ENCODE results near the gene TRDMT1. TPM values are rescaled to one million over a fixed set of nuclear protein-coding genes. Genes with fewer than 3 reads are reported as not detected.
A peak's percentile ranks its signal among the peaks of the same experiment; 100 is the strongest.

The TRDMT1 gene
- total RNA-seq, 1 donor: 19.1 TPM

DNA sequence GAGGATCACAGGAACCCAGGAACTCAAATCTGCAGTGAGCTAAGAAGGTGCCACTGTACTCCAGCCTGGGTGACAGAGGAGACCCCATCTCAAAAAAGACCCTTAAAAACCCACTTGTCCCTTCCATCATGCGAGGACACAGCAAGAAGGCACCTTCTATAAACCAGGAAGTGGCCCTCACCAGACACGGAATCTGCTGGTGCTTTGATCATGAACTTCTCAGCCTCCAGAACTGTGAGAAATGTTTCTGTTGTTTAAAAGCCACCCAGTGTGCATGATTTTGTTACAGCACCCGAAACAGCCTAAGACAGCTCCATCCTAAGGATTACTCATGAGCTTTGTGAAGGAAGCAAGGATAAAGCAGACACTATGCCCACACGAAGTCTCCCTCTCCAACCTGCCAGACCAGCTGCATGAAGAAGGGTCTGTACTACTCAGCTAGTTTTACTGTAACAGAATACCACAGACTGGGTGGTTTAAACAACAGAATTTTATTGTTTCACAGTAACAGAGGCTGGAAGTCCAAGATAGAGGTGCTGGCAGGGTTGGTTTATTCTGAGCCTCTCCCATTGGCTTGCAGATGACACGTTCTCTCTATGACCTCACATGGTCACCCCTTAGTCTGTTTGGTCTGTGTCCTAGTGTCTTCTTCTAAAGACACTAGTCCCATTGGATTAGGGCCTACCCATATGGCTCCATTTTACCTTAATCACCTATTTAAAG, 40.3 kb upstream of the TRDMT1 start:
- no peak for TF ChIP-seq CTCF (IDR thresholded peaks at IDR 0.05; ENCODE audit: insufficient read depth, low read length)
- DNase-seq (ENCODE audit: low read depth): no peak

GRCh38 chr10:17240616-17241015, 39.1 kb upstream of the TRDMT1 start:
- no peak for TF ChIP-seq CTCF (IDR thresholded peaks at IDR 0.05; ENCODE audit: insufficient read depth, low read length)
- DNase-seq (ENCODE audit: low read depth): no peak
- no peak overlapping the region for H3K4me3 ChIP-seq (ENCODE audit: low read depth, low read length)

More for the DNA sequence above, 40.3 kb upstream of the TRDMT1 start:
- H3K4me3 ChIP-seq (ENCODE audit: low read depth, low read length): no peak overlapping the region

DNA sequence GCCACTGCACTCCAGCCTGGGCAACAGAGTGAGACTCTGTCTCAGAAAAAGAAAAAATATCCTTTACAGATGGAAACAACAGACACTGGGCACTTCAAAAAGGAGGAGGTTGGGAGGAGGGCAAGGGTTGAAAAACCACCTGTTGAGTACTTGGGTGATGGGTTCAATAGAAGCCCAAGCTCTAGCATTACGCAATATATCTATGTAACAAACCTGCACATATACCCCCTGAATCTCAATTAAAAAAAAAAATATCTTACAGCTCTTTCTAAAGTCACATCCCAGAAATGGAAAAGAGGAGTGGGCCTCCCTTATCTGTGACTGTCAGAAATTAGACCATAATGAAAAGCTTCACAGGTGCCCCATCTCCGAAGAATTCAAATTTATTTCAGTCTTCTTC, 38.6 kb upstream of the TRDMT1 start:
- no peak for DNase-seq (ENCODE audit: low read depth)
- no peak for TF ChIP-seq CTCF (IDR thresholded peaks at IDR 0.05; ENCODE audit: insufficient read depth, low read length)
- no peak overlapping the region for H3K4me3 ChIP-seq (ENCODE audit: low read depth, low read length)

DNA sequence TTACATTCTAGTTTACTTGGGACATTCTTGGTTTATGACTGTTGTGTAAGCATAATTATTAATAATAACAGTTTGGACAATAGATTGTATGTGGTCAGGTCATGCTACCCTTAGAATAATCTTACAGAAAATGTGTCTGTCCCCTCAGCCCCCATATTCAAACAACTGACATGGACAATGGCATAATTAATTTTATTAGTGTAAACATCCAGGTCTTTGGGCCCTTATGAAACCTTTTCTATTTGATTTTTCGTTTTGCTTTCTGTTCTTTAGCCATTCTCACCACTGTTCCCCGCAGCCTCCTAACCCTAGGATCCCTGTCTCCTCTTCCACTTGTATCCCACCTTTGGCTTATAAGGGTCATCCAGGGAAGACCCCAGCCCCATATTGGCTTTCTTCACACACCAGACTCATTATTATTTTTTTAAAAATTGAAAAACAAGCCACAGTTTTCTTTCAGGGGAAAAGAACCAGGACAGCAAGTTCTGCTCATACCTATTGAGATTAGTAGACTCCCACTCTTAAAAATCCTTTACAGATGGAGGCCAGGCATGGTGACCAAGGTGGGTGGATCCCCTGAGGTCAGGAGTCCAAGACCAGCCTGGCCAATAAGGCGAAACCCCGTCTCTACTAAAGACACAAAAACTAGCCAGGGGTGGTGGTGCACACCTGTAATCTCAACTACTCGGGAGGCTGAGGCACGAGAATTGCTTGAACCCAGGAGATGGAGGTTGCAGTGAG, 38.0 kb upstream of the TRDMT1 start:
- no peak overlapping the region for H3K4me3 ChIP-seq (ENCODE audit: low read depth, low read length)
- no peak for DNase-seq (ENCODE audit: low read depth)
- no peak for TF ChIP-seq CTCF (IDR thresholded peaks at IDR 0.05; ENCODE audit: insufficient read depth, low read length)

- peak; percentile 88 for DNase-seq (ENCODE audit: low read depth)
Measured at GRCh38 chr10:17238445-17239291, 37.2 kb upstream of the TRDMT1 start.

More at GRCh38 chr10:17238445-17239291, 37.2 kb upstream of the TRDMT1 start:
- TF ChIP-seq CTCF (IDR thresholded peaks at IDR 0.05; ENCODE audit: insufficient read depth, low read length): peak; percentile 8
- H3K4me3 ChIP-seq (ENCODE audit: low read depth, low read length): no peak overlapping the region

Data from fibroblast of the aortic adventitia (primary cell).